ENCODE data around the gene UGT1A7.
"Not testable (repeated sequence)": the region's sequence is repeated elsewhere in the genome, so short reads cannot be mapped to it uniquely, and the experiment has no call there.

The UGT1A7 gene

GRCh38 chr2:233743464-233744259 is 62.0 kb downstream of the UGT1A7 start:
- peaks cover 9 to 11% of the 10 kb centered on the region in 2 donors for H3K4me1 ChIP-seq (ENCODE audit: control insufficient read depth in 1 of 2, insufficient read depth in 2 of 2, low read length in 2 of 2)

GRCh38 chr2:233745073-233745755 is 63.5 kb downstream of the UGT1A7 start:
- Histone ChIP-seq H3K9ac (ENCODE audit: low read depth in 1 of 2, low read length in 2 of 2) (no peak overlapping the region), H3K36me3 (ENCODE audit: control insufficient read depth in 1 of 2, insufficient read depth in 2 of 2, low read length in 2 of 2) (no peaks in the 10 kb centered on the region), H3K27ac (ENCODE audit: low read depth, low read length) (no peak overlapping the region), H3K4me1 (ENCODE audit: control insufficient read depth in 1 of 2, insufficient read depth in 2 of 2, low read length in 2 of 2) (peaks cover 5 to 11% of the 10 kb centered on the region in 2 donors), H3K27me3 (ENCODE audit: control insufficient read depth in 1 of 2, insufficient read depth in 2 of 2, low read length in 2 of 2) (no peaks in the 10 kb centered on the region), H3K9me3 (ENCODE audit: control insufficient read depth in 1 of 2, low read length in 2 of 2) (no peaks in the 10 kb centered on the region), H3K4me3 (ENCODE audit: low read depth in 1 of 2, low read length in 2 of 2) (no peak overlapping the region)

More at GRCh38 chr2:233743464-233744259, 62.0 kb downstream of the UGT1A7 start:
- no peak overlapping the region for H3K9ac ChIP-seq (ENCODE audit: low read depth in 1 of 2, low read length in 2 of 2)
- H3K27me3 ChIP-seq (ENCODE audit: control insufficient read depth in 1 of 2, insufficient read depth in 2 of 2, low read length in 2 of 2): no peaks in the 10 kb centered on the region
- no peak overlapping the region for H3K27ac ChIP-seq (ENCODE audit: low read depth, low read length)
- H3K36me3 ChIP-seq (ENCODE audit: control insufficient read depth in 1 of 2, insufficient read depth in 2 of 2, low read length in 2 of 2): no peaks in the 10 kb centered on the region
- H3K4me3 ChIP-seq (ENCODE audit: low read depth in 1 of 2, low read length in 2 of 2): no peak overlapping the region
- H3K9me3 ChIP-seq (ENCODE audit: control insufficient read depth in 1 of 2, low read length in 2 of 2): no peaks in the 10 kb centered on the region

- H3K4me1 ChIP-seq (ENCODE audit: control insufficient read depth in 1 of 2, insufficient read depth in 2 of 2, low read length in 2 of 2): peaks cover 5 to 11% of the 10 kb centered on the region in 2 donors
- not testable (repeated sequence) for H3K9me3 ChIP-seq (ENCODE audit: control insufficient read depth in 1 of 2, low read length in 2 of 2); H3K9ac ChIP-seq (ENCODE audit: low read depth in 1 of 2, low read length in 2 of 2); H3K36me3 ChIP-seq (ENCODE audit: control insufficient read depth in 1 of 2, insufficient read depth in 2 of 2, low read length in 2 of 2); H3K4me3 ChIP-seq (ENCODE audit: low read depth in 1 of 2, low read length in 2 of 2); H3K27ac ChIP-seq (ENCODE audit: low read depth, low read length); H3K27me3 ChIP-seq (ENCODE audit: control insufficient read depth in 1 of 2, insufficient read depth in 2 of 2, low read length in 2 of 2)
Measured at GRCh38 chr2:233745838-233746237, 64.1 kb downstream of the UGT1A7 start.

- H3K27me3 ChIP-seq (ENCODE audit: control insufficient read depth in 1 of 2, insufficient read depth in 2 of 2, low read length in 2 of 2): no peaks in the 10 kb centered on the region
- no peak overlapping the region for H3K27ac ChIP-seq (ENCODE audit: low read depth, low read length)
- H3K9ac ChIP-seq (ENCODE audit: low read depth in 1 of 2, low read length in 2 of 2): no peak overlapping the region
- H3K4me1 ChIP-seq (ENCODE audit: control insufficient read depth in 1 of 2, insufficient read depth in 2 of 2, low read length in 2 of 2): peaks cover 5 to 11% of the 10 kb centered on the region in 2 donors
- no peaks in the 10 kb centered on the region for H3K36me3 ChIP-seq (ENCODE audit: control insufficient read depth in 1 of 2, insufficient read depth in 2 of 2, low read length in 2 of 2)
- no peak overlapping the region for H3K4me3 ChIP-seq (ENCODE audit: low read depth in 1 of 2, low read length in 2 of 2)
- peaks cover 9 to 11% of the 10 kb centered on the region in 2 donors for H3K9me3 ChIP-seq (ENCODE audit: control insufficient read depth in 1 of 2, low read length in 2 of 2)
Measured at GRCh38 chr2:233746475-233747282, 65.0 kb downstream of the UGT1A7 start.

- Histone ChIP-seq H3K4me3 (ENCODE audit: low read depth in 1 of 2, low read length in 2 of 2) (no peak overlapping the region), H3K9me3 (ENCODE audit: control insufficient read depth in 1 of 2, low read length in 2 of 2) (peaks cover 9 to 11% of the 10 kb centered on the region in 2 donors), H3K4me1 (ENCODE audit: control insufficient read depth in 1 of 2, insufficient read depth in 2 of 2, low read length in 2 of 2) (peaks cover 5 to 11% of the 10 kb centered on the region in 2 donors), H3K9ac (ENCODE audit: low read depth in 1 of 2, low read length in 2 of 2) (no peak overlapping the region), H3K27ac (ENCODE audit: low read depth, low read length) (no peak overlapping the region), H3K36me3 (ENCODE audit: control insufficient read depth in 1 of 2, insufficient read depth in 2 of 2, low read length in 2 of 2) (no peaks in the 10 kb centered on the region), H3K27me3 (ENCODE audit: control insufficient read depth in 1 of 2, insufficient read depth in 2 of 2, low read length in 2 of 2) (no peaks in the 10 kb centered on the region)
Measured at GRCh38 chr2:233747283-233747544, 65.5 kb downstream of the UGT1A7 start.

GRCh38 chr2:233750689-233751088 is 69.0 kb downstream of the UGT1A7 start:
- H3K36me3 ChIP-seq (ENCODE audit: control insufficient read depth in 1 of 2, insufficient read depth in 2 of 2, low read length in 2 of 2); H3K4me3 ChIP-seq (ENCODE audit: low read depth in 1 of 2, low read length in 2 of 2); H3K27ac ChIP-seq (ENCODE audit: low read depth, low read length); H3K9ac ChIP-seq (ENCODE audit: low read depth in 1 of 2, low read length in 2 of 2); H3K4me1 ChIP-seq (ENCODE audit: control insufficient read depth in 1 of 2, insufficient read depth in 2 of 2, low read length in 2 of 2); H3K27me3 ChIP-seq (ENCODE audit: control insufficient read depth in 1 of 2, insufficient read depth in 2 of 2, low read length in 2 of 2): not testable (repeated sequence)
- peaks cover 9 to 11% of the 10 kb centered on the region in 2 donors for H3K9me3 ChIP-seq (ENCODE audit: control insufficient read depth in 1 of 2, low read length in 2 of 2)

GRCh38 chr2:233751212-233752009 is 69.7 kb downstream of the UGT1A7 start:
- H3K27ac ChIP-seq (ENCODE audit: low read depth, low read length); H3K4me3 ChIP-seq (ENCODE audit: low read depth in 1 of 2, low read length in 2 of 2); H3K9ac ChIP-seq (ENCODE audit: low read depth in 1 of 2, low read length in 2 of 2); H3K36me3 ChIP-seq (ENCODE audit: control insufficient read depth in 1 of 2, insufficient read depth in 2 of 2, low read length in 2 of 2); H3K27me3 ChIP-seq (ENCODE audit: control insufficient read depth in 1 of 2, insufficient read depth in 2 of 2, low read length in 2 of 2); H3K4me1 ChIP-seq (ENCODE audit: control insufficient read depth in 1 of 2, insufficient read depth in 2 of 2, low read length in 2 of 2): not testable (repeated sequence)
- H3K9me3 ChIP-seq (ENCODE audit: control insufficient read depth in 1 of 2, low read length in 2 of 2): peaks cover 9 to 11% of the 10 kb centered on the region in 2 donors

- Histone ChIP-seq H3K9me3 (ENCODE audit: control insufficient read depth in 1 of 2, low read length in 2 of 2) (peaks cover 9 to 11% of the 10 kb centered on the region in 2 donors), H3K36me3 (ENCODE audit: control insufficient read depth in 1 of 2, insufficient read depth in 2 of 2, low read length in 2 of 2) (no peaks in the 10 kb centered on the region), H3K9ac (ENCODE audit: low read depth in 1 of 2, low read length in 2 of 2) (no peak overlapping the region), H3K27ac (ENCODE audit: low read depth, low read length) (no peak overlapping the region), H3K4me3 (ENCODE audit: low read depth in 1 of 2, low read length in 2 of 2) (no peak overlapping the region), H3K27me3 (ENCODE audit: control insufficient read depth in 1 of 2, insufficient read depth in 2 of 2, low read length in 2 of 2) (no peaks in the 10 kb centered on the region), H3K4me1 (ENCODE audit: control insufficient read depth in 1 of 2, insufficient read depth in 2 of 2, low read length in 2 of 2) (peaks cover 19 to 28% of the 10 kb centered on the region in 2 donors)
Measured at GRCh38 chr2:233754872-233755611, 73.3 kb downstream of the UGT1A7 start.

- Histone ChIP-seq H3K27ac (ENCODE audit: low read depth, low read length) (no peak overlapping the region), H3K27me3 (ENCODE audit: control insufficient read depth in 1 of 2, insufficient read depth in 2 of 2, low read length in 2 of 2) (no peaks in the 10 kb centered on the region), H3K4me1 (ENCODE audit: control insufficient read depth in 1 of 2, insufficient read depth in 2 of 2, low read length in 2 of 2) (peaks cover 28 to 41% of the 10 kb centered on the region in 2 donors), H3K36me3 (ENCODE audit: control insufficient read depth in 1 of 2, insufficient read depth in 2 of 2, low read length in 2 of 2) (no peaks in the 10 kb centered on the region), H3K9me3 (ENCODE audit: control insufficient read depth in 1 of 2, low read length in 2 of 2) (no peaks in the 10 kb centered on the region), H3K4me3 (ENCODE audit: low read depth in 1 of 2, low read length in 2 of 2) (no peak overlapping the region), H3K9ac (ENCODE audit: low read depth in 1 of 2, low read length in 2 of 2) (no peak overlapping the region)
Measured at GRCh38 chr2:233756429-233757081, 74.9 kb downstream of the UGT1A7 start.

Data from duodenal mucosa (tissue), 2 donors.